Measurements from ENCODE around the gene CDK13.
"Not testable (repeated sequence)": the region's sequence is repeated elsewhere in the genome, so short reads cannot be mapped to it uniquely, and the experiment has no call there.

CDK13 gene

GRCh38 chr7:40105879-40106473, 155.9 kb downstream of the CDK13 start:
- no peak for DNase-seq

DNA sequence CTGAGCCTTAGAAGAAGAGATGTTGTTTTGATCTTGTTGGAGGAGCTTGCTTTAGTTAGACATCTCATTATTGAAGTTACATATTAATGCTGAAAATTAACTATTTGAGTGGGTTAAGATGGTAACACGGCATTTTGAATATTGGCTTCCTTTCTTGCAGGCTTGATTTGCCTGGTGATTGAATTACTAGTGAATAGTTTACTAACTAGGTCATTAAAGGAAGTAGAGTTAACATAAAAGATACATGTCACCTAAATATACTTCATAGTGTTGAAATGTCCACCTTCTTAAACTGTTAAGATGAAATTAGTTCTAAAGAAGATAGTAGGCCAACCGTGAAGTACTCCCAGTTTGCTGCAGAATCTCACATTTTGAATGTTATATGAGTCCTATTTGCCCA, 165.9 kb downstream of the CDK13 start:
- DNase-seq = no peak

- DNase-seq = not testable (repeated sequence)
These were observed 167.1 kb downstream of the CDK13 start for GRCh38 chr7:40117199-40117598.

GRCh38 chr7:40118201-40118600, 168.1 kb downstream of the CDK13 start:
- not testable (repeated sequence) for DNase-seq

DNA sequence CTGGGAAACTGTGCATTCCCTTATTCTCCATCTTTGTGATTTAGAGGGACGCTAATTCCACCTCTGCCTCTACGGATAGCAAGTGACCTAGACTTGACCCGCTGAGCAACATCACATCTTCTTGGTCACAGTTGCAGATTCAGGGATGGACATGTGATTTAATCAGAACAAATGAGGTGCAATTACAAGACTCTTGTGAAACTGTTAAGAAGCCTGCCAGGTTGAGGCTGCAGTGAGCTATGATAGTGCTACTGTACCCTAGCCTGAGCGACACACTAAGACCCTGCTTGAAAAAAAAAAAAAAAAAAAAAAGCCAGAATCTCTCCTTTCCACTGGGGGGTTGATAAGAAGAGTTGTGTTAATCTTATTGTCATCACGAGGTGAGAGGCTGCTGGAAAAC, 170.0 kb downstream of the CDK13 start:
- no peak for DNase-seq

DNA sequence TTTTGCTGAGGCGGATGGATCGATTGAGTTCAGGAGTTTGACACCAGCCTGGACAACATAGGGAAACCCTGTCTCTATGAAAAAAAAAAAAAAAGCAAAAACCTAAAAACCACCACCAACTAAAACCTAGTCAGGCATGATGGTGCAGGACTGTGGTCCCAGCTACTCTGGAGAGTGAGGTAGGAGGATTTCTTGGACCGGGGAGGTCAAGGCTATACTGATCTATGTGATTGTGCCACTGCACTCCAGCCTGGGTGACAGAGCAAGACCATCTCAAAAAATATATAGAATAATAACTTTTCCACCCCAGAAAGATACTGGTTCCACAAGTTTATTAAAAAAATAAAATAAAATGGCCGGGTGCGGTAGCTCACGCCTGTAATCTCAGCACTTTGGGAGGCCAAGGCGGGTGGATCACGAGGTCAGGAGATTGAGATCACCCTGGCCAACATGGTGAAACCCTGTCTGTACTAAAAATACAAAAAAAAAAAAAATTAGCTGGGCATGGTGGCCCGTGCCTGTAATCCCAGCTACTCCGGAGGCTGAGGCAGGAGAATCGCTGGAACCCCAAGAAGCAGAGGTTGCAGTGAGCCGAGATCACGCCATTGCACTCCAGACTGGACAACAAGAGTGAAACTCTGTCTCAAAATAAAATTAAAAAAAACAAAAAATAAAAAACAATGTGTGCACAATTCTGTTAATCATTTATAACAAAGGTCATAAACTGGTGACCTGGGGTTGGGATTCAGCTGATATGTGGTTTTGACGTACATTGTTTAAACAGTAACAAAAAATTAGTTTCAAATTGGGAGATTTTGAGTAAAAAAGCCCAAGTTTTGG, 172.3 kb downstream of the CDK13 start:
- not testable (repeated sequence) for DNase-seq

- DNase-seq = no peak
These were observed 172.8 kb downstream of the CDK13 start for GRCh38 chr7:40122940-40123254.

GRCh38 chr7:40133561-40134427, 183.7 kb downstream of the CDK13 start:
- DNase-seq = no peak

DNA sequence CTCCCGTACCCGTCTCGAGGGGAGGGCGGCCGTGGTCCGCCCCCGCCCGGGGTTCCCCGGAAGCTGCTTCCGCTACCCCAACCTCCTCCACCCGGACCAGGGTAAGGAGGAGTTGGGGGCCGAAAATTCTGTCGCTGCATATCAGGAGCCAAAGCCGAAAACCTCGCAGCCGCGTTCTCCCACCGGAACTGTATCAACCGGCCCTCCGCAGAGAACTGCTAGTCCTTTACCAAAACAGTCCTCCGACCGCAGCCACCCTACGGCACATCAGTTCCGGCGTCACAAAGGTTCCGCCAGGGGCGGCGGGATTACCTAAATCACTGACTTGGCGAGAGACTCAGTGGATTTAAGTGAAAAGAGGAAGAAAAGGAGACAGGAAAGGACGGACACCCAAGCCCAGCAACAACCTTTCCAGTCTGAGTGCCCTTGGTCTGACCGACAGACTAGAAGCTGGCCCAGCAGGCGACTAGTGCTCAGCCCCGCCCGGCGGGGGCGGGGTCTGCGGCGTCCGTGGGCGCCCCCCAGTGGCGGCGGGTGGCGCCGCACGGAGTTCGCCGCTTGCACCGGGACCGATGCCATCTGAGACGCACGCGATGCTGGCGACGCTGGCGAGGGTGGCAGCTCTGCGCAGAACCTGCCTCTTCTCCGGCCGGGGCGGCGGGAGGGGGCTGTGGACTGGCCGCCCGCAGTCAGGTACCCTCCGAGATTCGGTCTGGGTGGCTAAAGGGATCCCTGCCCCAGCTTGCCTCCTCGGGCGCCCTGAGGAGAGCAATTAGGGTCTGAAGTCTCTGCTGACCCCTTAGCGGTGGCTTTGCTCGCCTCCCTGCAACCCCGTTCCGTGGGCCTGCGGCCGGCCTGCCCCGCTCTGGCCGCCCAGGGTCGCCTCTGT, 184.6 kb downstream of the CDK13 start, which contains the start of the genes MPLKIP and SUGCT:
MPLKIP (minus strand) TSS at position 195 of the 889 bp plus-strand sequence; CDS start at position 140, 55 bp downstream.
SUGCT (plus strand) TSS at position 578 of the 889 bp plus-strand sequence.
- peak; percentile 71 for DNase-seq

DNA sequence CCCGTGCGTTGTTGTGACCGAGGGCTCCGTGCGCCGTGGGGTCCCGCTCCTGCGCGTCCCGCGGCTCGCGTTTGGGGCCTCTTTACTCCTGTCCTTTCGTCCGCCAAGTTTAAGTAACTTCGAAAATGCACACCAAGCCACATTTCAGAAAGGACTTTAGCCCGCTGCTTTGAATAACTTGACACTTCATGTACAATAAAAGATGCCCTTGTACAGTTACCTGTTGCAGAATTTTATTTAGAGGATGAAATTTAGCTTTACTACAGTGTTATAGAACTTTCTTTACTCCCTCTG, 185.2 kb downstream of the CDK13 start:
- DNase-seq = no peak

DNA sequence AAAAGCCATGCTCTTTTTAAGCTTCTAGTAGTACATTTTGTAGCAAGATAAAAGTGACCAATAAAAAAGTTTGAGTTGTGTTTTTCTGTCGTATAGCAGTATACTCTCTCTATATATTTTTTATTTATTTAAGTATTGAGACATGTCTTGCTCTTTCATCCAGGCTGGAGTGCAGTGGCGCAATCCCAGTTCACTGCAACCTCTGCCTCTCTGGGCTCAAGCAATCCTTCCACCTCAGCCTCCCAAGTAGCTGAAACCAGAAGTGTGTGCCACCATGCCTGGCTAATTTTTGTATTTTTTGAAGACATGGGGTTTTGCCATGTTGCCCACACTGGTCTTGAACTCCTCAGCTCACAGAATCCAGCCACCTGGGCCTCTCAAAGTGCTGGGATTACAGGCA, 187.5 kb downstream of the CDK13 start:
- DNase-seq = no peak

GRCh38 chr7:40138973-40139372, 188.9 kb downstream of the CDK13 start:
- DNase-seq = no peak

DNA sequence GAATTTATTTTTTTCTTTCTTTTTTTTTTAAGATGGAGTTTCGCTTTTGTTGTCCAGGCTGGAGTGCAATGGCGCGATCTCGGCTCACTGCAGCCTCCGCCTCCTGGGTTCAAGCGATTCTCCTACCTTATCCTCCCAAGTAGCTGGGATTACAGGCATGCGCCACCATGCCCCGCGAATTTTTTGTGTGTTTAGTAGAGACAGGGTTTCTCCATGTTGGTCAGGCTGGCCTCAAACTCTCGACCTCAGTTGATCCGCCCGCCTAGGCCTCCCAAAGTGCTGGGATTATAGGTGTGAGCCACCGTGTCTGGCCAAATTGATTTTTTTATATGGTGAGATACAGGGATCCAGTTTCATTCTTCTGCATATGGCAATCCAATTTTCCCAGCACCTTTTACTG, 189.8 kb downstream of the CDK13 start:
- DNase-seq = not testable (repeated sequence)

DNA sequence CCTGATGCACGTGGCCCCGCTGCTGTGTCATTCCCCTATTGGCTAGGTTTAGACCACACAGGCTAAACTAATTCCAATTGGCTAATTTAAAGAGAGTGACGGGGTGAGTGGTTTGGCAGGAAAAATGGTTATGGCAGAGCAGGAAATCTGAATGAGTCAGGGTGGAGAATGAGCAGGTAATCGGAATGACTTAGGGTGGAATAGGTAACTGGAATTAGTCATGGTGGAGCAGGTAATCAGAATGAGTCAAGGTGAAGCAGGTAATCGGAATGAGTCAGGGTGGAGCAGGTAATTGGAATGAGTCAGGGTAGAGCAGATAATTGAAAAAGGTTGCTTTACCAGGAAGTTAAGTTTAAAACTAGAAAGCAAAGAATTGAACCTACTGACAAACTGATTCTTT, 191.9 kb downstream of the CDK13 start:
- not testable (repeated sequence) for DNase-seq

- DNase-seq = not testable (repeated sequence)
These were observed 195.6 kb downstream of the CDK13 start for GRCh38 chr7:40145596-40146130.

DNA sequence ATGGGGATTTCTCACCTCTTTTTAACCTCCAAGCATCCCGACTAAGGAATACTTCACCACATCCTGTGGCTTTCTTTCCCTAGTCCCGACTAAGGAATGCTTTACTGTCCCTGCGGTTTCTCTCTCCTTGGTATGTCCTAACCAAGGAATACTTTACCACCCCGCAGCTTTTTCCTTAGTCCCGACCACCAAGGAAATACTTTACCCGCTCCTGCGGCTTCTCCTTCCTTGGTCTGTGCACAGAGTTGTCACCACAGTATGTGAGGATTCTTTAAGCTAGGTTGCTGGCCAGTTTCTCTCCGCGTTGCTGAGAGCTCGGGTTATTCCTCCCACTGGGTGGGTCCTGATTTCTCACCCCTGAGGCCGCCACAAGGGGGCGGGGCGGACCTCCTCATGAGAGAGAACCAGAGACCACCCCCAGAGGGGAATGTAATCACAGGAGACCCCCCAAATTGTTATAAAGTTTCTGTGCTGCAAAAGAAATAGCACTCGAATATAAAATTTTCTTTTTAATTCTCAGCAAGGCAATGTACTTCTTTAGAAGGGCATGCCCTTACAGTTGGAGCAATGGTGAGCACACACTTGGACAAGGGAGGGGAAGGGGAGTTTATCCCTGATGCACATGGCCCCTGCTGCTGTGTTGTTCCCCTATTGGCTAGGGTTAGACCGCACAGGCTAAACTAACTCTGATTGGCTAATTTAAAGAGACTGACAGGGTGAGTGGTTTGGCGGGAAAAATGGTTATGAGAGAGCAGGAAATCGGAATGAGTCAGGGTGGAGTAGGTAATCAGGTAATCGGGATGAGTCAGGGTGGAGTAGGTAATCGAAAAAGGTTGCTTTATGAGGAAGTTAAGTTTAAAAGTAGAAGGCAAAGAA, 197.6 kb downstream of the CDK13 start:
- DNase-seq = no peak

GRCh38 chr7:40148247-40148580, 198.2 kb downstream of the CDK13 start:
- DNase-seq = not testable (repeated sequence)

DNA sequence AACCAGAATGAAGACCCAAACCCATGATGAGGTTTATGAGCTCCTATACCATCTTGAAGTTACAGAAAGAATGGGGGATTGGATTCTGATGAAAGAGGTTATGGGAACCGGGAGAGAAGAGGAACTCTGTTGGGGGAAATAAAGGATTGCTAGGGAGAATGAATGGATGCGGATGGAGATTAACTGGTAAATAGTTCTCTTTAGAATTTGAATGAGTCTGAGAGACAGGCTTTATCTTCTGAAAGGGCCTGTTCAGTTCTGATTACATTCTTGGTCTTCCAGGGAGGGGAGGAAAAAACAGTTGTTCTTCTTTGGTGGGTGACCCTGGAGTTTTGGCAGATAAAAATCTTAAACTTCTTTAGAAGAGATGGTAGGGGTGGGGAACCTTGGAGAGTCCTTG, 198.6 kb downstream of the CDK13 start:
- DNase-seq = no peak

All from NCI-H2029 treated with DMSO at 0.1 percent for 48 hours (cell line).